CD14-positive monocyte (primary cell): ENCODE data around the gene DIPK2B. TPM values are rescaled to one million over a fixed set of nuclear protein-coding genes. Genes with fewer than 3 reads are reported as not detected.

Source experiments
- DNase-seq, 3 donors: peaks; one replicate each; pipeline ENCODE4 v3.0.0-alpha.2; 2011 to 2022
- H2AFZ ChIP-seq: 2 replicates; pipeline ENCODE4 v1.6.0; 2012; ENCODE audit warnings: mild to moderate bottlenecking, low read depth, low read length, inconsistent platforms; ENCODE audit not compliant: insufficient read depth, poor library complexity, severe bottlenecking
- H3K27ac ChIP-seq, 2 donors: 1 replicate in 1 of 2; 2 replicates in 1 of 2; pipeline ENCODE4 v1.5.1; 2012 to 2013; ENCODE audit warnings: low read length in 2 of 2, control low read depth in 1 of 2, inconsistent platforms in 1 of 2, low read depth in 1 of 2, mild to moderate bottlenecking in 1 of 2
- H3K27me3 ChIP-seq, 2 donors: one replicate each; pipeline versions ENCODE4 v1.6.0 to v1.6.1; 2011 to 2013; ENCODE audit warnings: low read length in 2 of 2; ENCODE audit not compliant: control insufficient read depth in 2 of 2, insufficient read depth in 2 of 2
- H3K36me3 ChIP-seq, 2 donors: replicated peaks in 1 of 2; 1 replicate in 1 of 2; 2 replicates in 1 of 2; pipeline versions ENCODE4 v1.5.1 to v1.6.1; 2012 to 2013; ENCODE audit warnings: low read length in 2 of 2, control low read depth in 1 of 2, inconsistent platforms in 1 of 2, mild to moderate bottlenecking in 1 of 2; ENCODE audit not compliant: insufficient read depth in 2 of 2, control insufficient read depth in 1 of 2
- H3K4me1 ChIP-seq, 2 donors: 1 replicate in 1 of 2; 2 replicates in 1 of 2; pipeline versions ENCODE4 v1.5.1 to v1.6.1; 2012 to 2013; ENCODE audit warnings: low read length in 2 of 2, control low read depth in 1 of 2, inconsistent platforms in 1 of 2, mild to moderate bottlenecking in 1 of 2, moderate library complexity in 1 of 2; ENCODE audit not compliant: insufficient read depth in 2 of 2, control insufficient read depth in 1 of 2
- H3K4me2 ChIP-seq: replicated peaks from 2 replicates; pipeline ENCODE3; 2012; ENCODE audit warnings: low read length, moderate library complexity, mild to moderate bottlenecking; ENCODE audit not compliant: poor library complexity, severe bottlenecking; ENCODE audit errors: extremely low read depth
- H3K4me3 ChIP-seq, 3 experiments: fragments of 200-600 bp in 1 of 3; sonication (generic) in 1 of 3; replicated peaks in 1 of 3; 1 replicate in 2 of 3; 2 replicates in 1 of 3; pipeline ENCODE4 v1.5.1; 2011 to 2013; ENCODE audit warnings: low read length in 3 of 3, mild to moderate bottlenecking in 3 of 3, control low read depth in 2 of 3, low read depth in 2 of 3, inconsistent platforms in 1 of 3, moderate library complexity in 1 of 3
- H3K79me2 ChIP-seq: 2 replicates; pipeline ENCODE4 v1.6.0; 2012; ENCODE audit warnings: mild to moderate bottlenecking, control low read depth, inconsistent platforms, low read length, moderate library complexity; ENCODE audit not compliant: insufficient read depth
- H3K9ac ChIP-seq: 2 replicates; pipeline ENCODE4 v1.6.0; 2017; ENCODE audit warnings: low read length, mild to moderate bottlenecking; ENCODE audit not compliant: insufficient read depth, poor library complexity, severe bottlenecking
- H3K9me3 ChIP-seq, 2 donors: replicated peaks in 1 of 2; 1 replicate in 1 of 2; 2 replicates in 1 of 2; pipeline versions ENCODE4 v1.5.1 to v1.6.1; 2012 to 2013; ENCODE audit warnings: low read length in 2 of 2, control low read depth in 1 of 2; ENCODE audit not compliant: control insufficient read depth in 1 of 2, insufficient read depth in 1 of 2
- H4K20me1 ChIP-seq: 2 replicates; pipeline ENCODE4 v1.6.0; 2012; ENCODE audit warnings: mild to moderate bottlenecking, low read length, control low read depth, moderate library complexity; ENCODE audit not compliant: insufficient read depth
- H3K27ac Mint-ChIP-seq, 7 donors: one replicate each; pipeline ENCODE4 v1.8.0; 2020; ENCODE audit warnings: mild to moderate bottlenecking in 7 of 7, mixed read lengths in 7 of 7, moderate library complexity in 6 of 7, inconsistent platforms in 2 of 7
- H3K27me3 Mint-ChIP-seq, 3 donors: one replicate each; pipeline ENCODE4 v1.8.0; 2021 to 2022; ENCODE audit warnings: low read depth in 3 of 3, mild to moderate bottlenecking in 3 of 3, mixed read lengths in 3 of 3, moderate library complexity in 3 of 3, inconsistent platforms in 1 of 3
- H3K36me3 Mint-ChIP-seq, 2 donors: one replicate each; pipeline ENCODE4 v1.8.0; 2020; ENCODE audit warnings: mixed read lengths in 2 of 2, inconsistent platforms in 1 of 2, mild to moderate bottlenecking in 1 of 2
- H3K4me1 Mint-ChIP-seq: one replicate; pipeline ENCODE4 v1.8.0; 2020; ENCODE audit warnings: mild to moderate bottlenecking, mixed read lengths
- H3K4me3 Mint-ChIP-seq, 2 donors: one replicate each; pipeline ENCODE4 v1.8.0; 2020; ENCODE audit warnings: mild to moderate bottlenecking in 2 of 2, mixed read lengths in 2 of 2, moderate library complexity in 1 of 2
- H3K9me3 Mint-ChIP-seq, 7 donors: one replicate each; pipeline ENCODE4 v1.8.0; 2020 to 2022; ENCODE audit warnings: mixed read lengths in 7 of 7, mild to moderate bottlenecking in 6 of 7, moderate library complexity in 6 of 7, inconsistent platforms in 2 of 7
- CTCF ChIP-seq: fragments of 200-600 bp; IDR thresholded peaks from one replicate; pipeline ENCODE4 v1.8.0; 2022; ENCODE audit warnings: antibody characterized with exemption, mild to moderate bottlenecking
- WGBS: methylation state at CpG from one replicate; pipeline ENCODE4 v1.1.5; 2013; ENCODE audit warnings: missing lambda C conversion rate; ENCODE audit not compliant: insufficient coverage; 5-methylcytosine and 5-hydroxymethylcytosine counted together
- intact Hi-C, 2 donors: fragments of 100-400 bp; cut with micrococcal nuclease; formaldehyde crosslinking; loops; one replicate each; pipeline versions ENCODE4 v1.15.0 to v1.15.1; 2023
- polyA minus RNA-seq: library from RNA; depleted of rRNA, polyadenylated mRNA; stranded (reverse); fragments of >200 nt; gene quantifications from 2 replicates; pipeline ENCODE4 v1.2.3, GENCODE V29; 2012
- polyA plus RNA-seq, 3 donors: library from polyadenylated mRNA; depleted of rRNA in 1 of 3; unstranded in 2 of 3; stranded (reverse) in 1 of 3; fragments of 300-500 nt in 2 of 3; fragments of >200 nt in 1 of 3; fragmentation: Illumina TruSeq in 2 of 3; gene quantifications; 1 replicate in 2 of 3; 2 replicates in 1 of 3; pipeline ENCODE4 v1.2.3, GENCODE V29; 2012 to 2021
- total RNA-seq, 12 experiments: library from RNA in 1 of 12; stranded (reverse) in 1 of 12; fragments of 120-200 nt in 1 of 12; gene quantifications; one replicate each; pipeline ENCODE4 v1.2.4 and lab custom pipeline; 2013 to 2026; ENCODE audit warnings: mixed read lengths in 6 of 12, inconsistent platforms in 1 of 12

DIPK2B gene
- 0.02 TPM for total RNA-seq (2013)
- polyA plus RNA-seq (not detected), polyA minus RNA-seq (not detected in 2 replicates), total RNA-seq (lab: John Stamatoyannopoulos, UW) (0 to 0.92 (median 0) reads per million in 11 experiments)

DNA sequence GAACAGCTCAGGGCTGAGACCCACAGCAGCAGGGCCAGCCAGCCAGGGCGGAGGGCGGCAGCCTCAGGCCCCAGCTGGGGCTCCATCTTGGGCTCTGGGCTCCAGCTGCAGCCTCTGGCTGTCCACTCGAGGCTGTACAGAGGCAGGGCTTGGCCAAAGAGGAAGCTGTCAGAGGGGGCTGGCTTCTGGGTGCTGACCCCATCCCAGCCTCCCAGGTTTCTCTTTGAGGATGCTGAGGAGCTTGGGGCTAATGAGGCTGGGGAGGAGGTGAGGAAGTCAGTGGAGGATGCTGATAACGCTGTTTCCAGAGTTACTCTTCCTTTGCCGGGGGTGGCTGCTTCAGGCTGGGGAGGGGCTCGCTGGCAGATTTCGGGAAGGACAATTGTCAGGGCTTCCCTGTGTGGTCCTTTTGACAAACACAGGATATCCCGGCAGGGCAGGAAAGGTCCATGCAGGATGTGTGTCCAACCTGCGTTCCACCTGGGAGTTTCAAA, at the start of gene DIPK2B:
Gene DIPK2B (minus strand): TSS at position 136 of the 494 bp plus-strand sequence. CDS start 50 bp downstream, at position 86.
- TF ChIP-seq CTCF, result no peak
- Histone ChIP-seq H3K4me1 (peaks cover 8% of the 10 kb centered on the region in 2 donors), H3K4me2 (no peak within 1 kb of the TSS), H3K27ac (no peak within 1 kb of the TSS), H3K9ac (no peak within 1 kb of the TSS), H4K20me1 (no peaks in the 10 kb centered on the region), H3K4me3 (no peak within 1 kb of the TSS), H3K36me3 (no peaks in the 10 kb centered on the region), H3K79me2 (no peaks in the 10 kb centered on the region), H3K27me3 (peaks cover 0 to 22% of the 10 kb centered on the region in 2 donors), H3K9me3 (no peaks in the 10 kb centered on the region), H2AFZ (no peak within 1 kb of the TSS)
- Mint-ChIP-seq H3K36me3 (no peaks in the 10 kb centered on the region), H3K4me3 (no peak within 1 kb of the TSS), H3K27ac (no peak within 1 kb of the TSS), H3K27me3 (peaks cover 3 to 25% (median 11%) of the 10 kb centered on the region in 3 donors), H3K4me1 (peaks cover 9% of the 10 kb centered on the region), H3K9me3 (peaks cover 0 to 3% (median 0%) of the 10 kb centered on the region in 7 donors)
- no peak for DNase-seq
- intact Hi-C loops, result no loop called here
- 69% methylated on average over 3 of the region's 9 CpGs for WGBS

GRCh38 chrX:45240301-45240700, 39.6 kb upstream of the DIPK2B start:
- H3K27me3 ChIP-seq, result peaks cover 0 to 6% of the 10 kb centered on the region in 2 donors
- intact Hi-C loops, result no loop called here
- H3K4me3 ChIP-seq, result no peak overlapping the region
- no peak overlapping the region for H2AFZ ChIP-seq
- no peaks in the 10 kb centered on the region for H3K9me3 ChIP-seq
- H3K27me3 Mint-ChIP-seq, result peaks cover 2 to 9% (median 2%) of the 10 kb centered on the region in 3 donors
- no peaks in the 10 kb centered on the region for H3K79me2 ChIP-seq
- no peak overlapping the region for H3K27ac Mint-ChIP-seq
- no peak for DNase-seq
- whole genome bisulfite sequencing, result no CpG with 5 or more reads among the region's 4 CpGs
- H3K4me1 ChIP-seq, result no peaks in the 10 kb centered on the region
- TF ChIP-seq CTCF, result no peak
- H3K4me3 Mint-ChIP-seq, result no peak overlapping the region
- no peak overlapping the region for H3K9ac ChIP-seq
- no peaks in the 10 kb centered on the region for H3K36me3 ChIP-seq
- H3K27ac ChIP-seq, result no peak overlapping the region
- no peaks in the 10 kb centered on the region for H4K20me1 ChIP-seq
- H3K36me3 Mint-ChIP-seq, result no peaks in the 10 kb centered on the region
- H3K9me3 Mint-ChIP-seq, result peaks cover 0 to 2% (median 0%) of the 10 kb centered on the region in 7 donors
- peaks cover 1% of the 10 kb centered on the region for H3K4me1 Mint-ChIP-seq
- H3K4me2 ChIP-seq, result no peak overlapping the region
